Fibroblast of skin of left biceps (primary cell): Measurements from ENCODE around the gene CCDC61.

ENCODE experiments used
- DNase-seq, 2 experiments: peaks; one replicate each; pipeline ENCODE4 v3.0.0-alpha.2; 2013; ENCODE audit warnings: low read depth in 2 of 2

CCDC61 gene

DNA sequence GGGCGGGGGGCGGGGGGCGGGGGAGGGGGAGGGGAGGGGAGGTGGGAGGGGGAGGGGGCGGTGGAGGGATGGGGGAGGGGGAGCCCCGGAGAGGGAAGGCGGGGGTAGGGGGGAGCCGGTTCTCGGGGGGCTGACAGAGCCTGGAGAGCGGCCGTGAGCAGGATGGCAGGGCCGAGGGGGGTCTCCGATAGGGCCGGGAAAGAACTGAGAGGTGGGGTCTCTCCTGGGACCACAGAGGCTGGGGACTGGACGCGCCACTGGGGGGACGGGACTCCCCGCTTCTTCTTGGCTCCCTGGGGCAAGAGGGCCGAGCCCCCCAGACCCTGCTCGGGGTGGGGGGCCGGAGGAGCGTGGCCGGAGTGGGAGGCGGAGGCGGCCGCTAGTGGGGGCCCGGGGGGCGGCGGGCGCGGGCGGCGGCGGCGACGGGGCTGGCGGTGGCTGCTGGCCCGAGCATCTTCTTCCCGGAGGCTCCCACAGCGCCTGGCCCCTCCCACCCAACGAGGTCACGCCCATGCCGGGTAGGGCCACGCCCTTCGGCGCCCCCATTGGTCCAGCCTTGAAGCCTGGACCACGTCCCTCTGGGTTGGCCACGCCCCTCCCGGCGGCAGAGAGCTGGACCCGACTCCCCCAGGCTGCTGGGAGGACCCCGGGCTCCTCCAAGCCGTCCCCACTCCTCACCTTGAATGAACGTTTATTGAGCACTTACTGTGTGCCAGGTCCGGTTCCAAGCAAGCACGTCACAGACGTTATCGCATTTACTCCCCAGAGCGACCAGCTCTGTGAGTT, 21.5 kb upstream of the CCDC61 start, which contains the start of gene NOVA2:
Gene NOVA2, minus strand, starts transcription at position 313 of the 786 bp plus-strand sequence. CDS start 514 bp downstream, outside the sequence.
- DNase-seq, result no peak

DNA sequence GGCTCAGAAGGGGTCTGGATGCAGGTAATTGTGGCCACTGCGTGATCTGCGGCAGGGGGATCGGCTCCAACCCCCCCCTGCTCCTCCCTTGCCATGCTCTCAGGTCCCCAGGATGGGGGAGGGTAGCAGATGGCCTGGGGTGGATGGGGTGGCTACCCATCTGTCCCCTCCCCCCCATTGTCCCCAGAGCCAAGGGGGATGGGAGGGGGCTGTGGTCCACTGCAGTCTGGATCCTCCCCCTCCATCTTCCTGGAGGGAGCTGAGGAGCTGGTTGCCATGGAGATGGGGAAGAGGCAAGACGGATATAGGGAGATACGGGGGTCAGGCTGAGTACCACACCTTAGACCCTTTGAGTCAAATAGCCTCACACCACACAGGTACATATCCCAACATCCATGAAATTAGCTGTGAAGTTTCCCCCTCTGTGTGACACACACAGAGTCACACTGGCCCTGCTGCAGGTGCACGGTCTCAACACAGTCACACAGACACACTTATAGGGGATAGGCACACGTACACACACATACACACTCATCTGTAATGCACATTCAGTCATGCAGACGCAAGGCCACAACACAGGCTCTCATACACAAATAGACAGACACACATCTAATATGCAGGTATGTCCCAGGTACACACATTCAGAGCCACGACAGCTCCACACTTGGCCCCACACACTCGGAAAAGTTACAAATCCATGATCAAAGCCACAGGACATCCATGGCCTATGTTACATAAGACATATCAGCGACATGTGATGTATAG, 19.8 kb upstream of the CCDC61 start:
- DNase-seq, result no peak

DNA sequence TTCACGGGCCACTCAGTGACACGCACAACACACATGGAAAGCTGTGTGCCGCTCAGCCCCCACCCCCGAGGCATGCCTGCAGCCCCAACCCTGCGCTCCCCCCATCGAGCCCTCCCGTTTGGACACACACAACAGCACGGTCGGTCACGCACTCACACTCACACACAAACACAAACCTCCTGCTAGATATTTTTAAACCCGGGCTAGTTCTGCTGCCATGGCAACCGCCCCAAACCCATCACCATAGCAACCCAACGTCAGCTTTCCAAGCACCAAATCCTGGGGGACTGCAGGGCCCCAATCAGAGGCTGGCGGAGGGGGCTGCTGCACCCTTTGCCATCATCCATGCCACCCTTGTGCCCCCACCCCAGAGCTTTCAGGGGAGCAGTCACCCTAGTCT, 19.1 kb upstream of the CCDC61 start:
- no peak for DNase-seq

DNA sequence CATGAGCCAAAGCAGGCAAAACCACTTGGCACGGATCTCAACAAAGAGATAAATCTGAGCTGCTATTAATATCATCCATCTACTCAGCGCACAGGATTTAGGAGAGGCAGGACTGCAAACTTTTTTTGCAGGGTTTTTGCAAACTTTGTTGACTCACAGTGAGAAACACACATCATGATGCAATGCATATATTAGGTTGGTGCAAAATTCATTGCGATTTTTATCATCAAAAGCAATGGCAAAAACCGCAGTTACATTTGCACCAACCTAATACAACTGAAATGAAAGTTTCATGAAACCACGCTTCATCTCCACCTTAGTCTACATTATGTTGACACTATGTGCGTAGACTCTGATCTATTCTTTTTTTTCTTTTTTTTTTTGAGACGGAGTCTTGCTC, 17.1 kb upstream of the CCDC61 start:
- DNase-seq, result no peak

DNA sequence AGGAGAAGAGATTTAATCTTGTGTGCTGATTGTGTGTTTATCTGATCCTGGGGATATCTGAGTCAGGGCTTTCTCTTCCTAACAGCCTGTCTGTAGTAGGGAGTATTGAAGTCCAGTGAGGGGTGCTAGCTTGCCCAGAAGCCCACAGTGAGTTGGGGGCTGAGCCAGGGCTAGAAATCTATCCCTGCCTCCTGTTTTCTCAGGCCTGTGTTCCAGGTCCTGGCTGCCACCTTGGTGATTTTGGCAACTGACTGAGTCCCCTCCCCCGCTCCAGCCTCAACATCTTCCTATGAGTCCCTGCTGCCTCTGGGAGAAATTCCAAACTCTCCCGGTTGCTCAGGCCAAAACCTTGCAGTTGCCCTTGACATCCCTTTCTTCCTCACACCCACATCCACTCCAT, 13.9 kb upstream of the CCDC61 start:
- DNase-seq, result no peak

DNA sequence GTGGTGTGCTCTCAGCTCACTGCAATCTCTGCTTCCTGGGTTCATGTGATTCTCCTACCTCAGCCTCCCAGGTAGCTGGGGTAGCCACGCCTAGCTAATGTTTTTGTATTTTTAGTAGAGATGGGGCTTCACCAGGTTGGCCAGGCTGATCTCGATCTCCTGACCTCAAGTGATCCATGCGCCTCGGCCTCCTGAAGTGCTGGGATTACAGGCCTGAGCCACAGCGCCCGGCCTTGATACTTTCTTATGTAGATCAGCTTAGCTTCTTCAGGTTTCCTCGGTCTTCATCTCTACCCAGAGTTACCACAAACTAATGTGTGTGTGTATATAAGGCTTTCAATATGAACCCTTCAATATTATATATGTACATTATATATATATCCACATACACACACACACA, 9.9 kb upstream of the CCDC61 start:
- no peak for DNase-seq

DNA sequence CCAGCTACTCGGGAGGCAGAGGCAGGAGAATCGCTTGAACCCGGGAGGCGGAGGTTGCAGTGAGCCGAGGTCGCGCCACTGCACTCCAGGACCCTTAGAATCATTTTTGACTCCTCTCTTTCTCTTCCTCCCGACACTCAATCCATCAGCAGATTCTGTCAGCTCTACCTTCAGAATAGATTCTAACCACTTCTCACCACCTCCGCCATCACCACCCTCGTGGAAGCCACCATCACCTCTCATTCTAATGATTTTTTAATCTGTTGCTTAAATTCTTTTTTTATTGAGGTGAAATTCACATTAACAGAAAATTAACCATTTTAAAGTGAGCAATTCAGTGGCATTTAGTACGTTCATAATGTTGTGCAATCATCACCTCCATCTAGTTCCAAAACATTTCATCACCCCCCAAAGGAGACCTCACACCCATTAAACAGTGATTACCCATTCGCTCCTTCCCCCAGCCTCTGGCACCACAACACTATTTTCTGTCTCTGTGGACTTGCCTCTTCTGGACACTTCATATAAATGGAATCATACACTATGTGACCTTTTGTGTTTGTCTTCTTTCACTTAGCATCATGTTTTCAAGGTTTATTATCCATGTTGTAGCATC, 5.0 kb upstream of the CCDC61 start:
- DNase-seq, result no peak

DNA sequence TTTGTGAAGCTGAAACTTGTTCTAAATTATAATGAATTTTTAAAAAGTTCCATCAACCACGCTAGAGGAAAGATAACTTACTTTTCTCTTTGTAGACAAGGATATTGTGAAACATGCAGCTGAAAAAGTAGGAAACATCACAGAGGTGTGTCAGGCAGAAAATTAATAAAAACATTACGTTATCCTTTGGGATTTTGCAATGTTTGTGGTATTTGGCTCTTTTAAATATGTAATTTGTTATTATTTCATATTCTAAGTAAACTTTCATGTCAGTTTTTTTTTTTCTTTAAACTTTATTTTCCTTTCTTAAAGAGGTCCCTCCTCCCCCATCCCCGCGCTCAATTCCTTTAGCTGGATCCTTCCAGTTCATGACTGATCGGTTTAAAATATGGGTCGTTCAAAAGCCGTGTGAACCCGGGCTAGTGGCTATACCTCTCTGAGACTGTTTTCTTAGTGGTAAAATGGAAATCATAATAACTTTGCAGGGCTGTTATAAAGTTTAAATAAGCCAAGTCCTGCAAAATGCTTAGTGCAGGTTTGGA, 740 bp upstream of the CCDC61 start:
- DNase-seq, result no peak

DNA sequence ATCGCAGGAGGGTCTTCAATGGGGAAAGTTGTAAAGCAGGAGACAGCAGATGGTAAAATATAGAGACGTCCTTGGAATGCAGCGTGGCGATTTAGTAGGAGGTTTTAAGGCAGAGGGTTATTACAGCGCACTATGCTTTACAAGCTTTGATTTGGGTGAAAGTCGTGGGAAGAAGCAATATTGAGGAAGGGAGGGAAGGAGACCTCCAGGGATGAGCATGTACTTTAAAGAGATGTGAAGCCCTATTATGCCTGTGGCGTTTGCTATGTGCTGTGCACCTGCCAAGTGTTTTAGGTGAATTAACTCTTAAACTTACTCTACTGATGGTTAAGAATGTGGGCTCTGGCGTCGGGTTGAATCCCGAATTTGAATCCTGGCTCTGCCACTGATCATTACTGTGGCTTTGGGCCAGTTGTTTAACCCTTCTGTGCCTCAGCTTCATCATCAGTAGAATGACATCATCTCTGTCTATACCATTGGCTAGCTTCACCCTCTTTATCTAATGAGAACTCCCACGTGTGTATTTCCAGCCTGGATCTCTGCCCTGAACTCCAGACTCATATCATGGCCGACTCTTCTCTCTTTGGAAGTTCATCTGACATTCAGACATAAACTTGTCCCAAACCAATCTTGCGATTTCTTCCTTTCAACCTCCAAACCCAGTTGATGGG, 583 bp downstream of the CCDC61 start:
- DNase-seq, result no peak

DNA sequence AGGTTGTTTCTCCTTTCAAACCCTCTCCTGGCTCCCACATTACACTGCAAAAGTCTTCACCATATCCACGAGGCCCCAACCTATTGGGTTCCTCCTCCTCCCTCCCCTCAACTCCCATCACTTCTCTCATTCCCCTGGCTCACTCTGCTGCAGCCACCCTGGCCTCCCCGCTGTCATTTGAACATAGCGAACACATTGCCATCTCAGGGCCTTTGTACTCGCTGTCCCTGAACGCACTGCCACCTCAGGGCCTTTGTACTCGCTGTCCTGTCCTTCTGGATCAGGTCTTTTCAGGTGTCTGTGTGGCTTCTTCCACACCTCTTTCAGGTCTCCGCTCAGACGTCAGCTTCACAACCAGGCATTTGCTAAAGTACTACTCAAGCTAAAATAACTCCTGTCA, 1.7 kb downstream of the CCDC61 start:
- DNase-seq, result no peak

DNA sequence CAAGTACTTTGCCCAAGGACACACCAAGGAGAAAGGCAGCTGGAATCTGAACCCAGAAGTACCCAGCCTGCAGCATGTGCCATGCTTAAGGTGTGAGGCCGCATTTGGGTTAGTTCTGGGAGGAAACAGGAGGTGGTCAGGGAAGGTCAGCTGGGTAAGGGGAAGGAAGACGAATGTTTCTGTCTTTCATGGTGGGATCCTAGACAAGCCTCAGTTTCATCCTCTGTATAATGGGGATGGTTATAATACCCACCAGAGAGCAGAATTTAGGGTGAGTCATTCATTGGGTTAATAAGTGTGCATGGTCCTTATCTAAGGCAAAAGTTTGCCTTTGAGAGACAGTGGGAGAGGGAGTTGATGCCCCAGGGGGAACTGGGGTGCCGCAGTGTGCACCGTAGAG, 3.6 kb downstream of the CCDC61 start:
- no peak for DNase-seq

DNA sequence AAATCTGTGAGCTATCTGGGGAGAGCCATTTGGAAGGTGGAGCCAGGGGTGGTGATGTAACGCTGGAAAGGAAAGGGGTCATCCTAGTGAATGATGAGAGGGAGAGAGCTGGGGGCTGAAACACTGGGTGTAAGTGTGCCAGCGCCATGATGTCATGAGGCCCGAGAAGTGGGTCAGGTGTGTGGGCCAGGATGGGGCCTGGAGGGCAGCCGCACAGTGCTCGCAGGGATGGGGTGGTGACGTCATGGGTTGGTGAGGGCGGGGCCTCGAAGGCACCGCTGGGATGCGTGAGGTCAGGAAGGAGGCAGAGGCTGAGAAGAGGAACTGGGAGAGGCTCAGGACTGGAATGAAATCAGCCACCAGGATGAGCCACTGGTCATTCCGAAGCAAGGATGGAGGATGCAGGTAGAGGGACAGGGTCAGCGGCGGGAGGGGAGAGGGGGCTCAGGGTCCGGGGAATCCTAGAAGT, 4.4 kb downstream of the CCDC61 start:
- DNase-seq, result no peak

DNA sequence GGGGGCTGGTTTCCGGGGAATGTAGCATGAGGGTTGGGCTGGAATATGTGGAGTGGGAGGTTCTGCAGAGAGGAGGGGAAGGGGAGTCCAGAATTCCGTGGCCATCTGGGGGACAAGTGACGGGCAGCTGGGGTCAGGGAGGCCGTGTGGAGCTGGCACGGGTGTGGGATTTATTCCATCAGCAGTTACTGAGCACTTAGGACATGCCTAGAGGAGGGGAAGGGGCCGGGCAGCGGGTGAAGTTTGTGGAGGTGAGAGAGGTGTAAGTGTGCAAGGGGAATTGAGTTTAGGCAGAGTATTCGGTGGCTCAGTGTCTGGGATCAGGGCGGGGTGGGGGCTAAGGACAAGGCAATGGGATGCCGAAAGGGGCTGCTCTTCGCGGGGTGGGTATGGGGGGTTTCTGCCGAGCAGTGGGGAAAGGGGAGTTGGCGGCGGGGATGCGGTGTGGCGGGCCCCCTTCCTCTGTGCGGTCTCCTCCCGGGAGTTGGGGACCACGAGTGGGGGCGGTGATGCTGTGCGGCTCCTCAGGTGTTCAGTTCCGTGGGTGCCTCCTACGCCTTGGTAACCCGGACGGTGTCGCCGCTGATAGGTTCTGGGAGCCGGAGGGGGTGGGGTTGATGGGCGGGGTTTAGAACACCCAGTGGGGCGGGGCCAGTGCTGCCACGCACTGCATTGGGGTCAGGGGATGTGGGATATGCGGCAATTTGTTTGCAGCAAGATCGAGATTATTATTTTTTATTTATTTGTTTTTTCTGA, 5.4 kb downstream of the CCDC61 start:
- no peak for DNase-seq

DNA sequence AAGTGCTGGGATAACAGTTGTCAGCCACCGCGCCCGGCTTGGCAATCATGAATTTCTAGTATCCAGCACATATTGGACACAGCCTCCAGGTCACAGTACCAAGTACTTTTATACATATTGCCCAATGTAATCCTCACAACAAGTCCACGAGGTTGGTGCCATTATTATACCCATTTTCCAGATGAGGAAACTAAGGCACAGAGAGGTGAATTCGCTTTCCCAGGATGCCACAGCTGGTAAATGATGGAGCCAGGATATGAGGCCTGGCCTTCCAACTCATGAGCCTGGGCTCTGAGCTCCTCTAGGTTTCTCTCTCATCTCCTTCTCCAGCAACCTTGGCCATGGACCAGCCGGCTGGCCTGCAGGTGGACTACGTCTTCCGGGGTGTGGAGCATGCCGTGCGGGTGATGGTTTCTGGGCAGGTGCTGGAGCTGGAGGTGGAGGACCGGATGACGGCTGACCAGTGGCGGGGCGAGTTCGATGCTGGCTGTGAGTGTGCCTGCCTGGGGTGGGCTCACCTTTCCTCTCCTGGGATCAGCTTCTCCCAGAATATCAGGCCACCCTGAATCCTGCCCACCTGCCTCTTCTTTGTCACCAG, 7.5 kb downstream of the CCDC61 start:
- no peak for DNase-seq

DNA sequence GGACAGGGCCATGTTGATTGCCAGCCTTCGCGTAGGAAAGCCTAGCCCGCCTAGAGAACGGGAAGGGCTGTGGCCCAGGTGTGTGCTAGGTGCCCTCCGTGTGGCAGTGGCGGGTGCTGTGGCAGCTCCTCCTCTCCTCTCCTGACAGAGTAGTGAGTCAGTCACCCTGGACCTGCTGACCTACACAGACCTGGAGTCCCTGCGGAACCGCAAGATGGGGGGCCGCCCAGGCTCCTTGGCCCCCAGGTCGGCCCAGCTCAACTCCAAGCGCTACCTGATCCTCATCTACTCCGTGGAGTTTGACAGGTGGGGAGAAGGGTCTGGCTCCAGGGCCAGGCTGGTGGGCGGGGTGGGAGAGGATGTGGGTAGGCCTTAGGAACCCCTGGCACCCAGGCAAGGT, 11.1 kb downstream of the CCDC61 start:
- no peak for DNase-seq

DNA sequence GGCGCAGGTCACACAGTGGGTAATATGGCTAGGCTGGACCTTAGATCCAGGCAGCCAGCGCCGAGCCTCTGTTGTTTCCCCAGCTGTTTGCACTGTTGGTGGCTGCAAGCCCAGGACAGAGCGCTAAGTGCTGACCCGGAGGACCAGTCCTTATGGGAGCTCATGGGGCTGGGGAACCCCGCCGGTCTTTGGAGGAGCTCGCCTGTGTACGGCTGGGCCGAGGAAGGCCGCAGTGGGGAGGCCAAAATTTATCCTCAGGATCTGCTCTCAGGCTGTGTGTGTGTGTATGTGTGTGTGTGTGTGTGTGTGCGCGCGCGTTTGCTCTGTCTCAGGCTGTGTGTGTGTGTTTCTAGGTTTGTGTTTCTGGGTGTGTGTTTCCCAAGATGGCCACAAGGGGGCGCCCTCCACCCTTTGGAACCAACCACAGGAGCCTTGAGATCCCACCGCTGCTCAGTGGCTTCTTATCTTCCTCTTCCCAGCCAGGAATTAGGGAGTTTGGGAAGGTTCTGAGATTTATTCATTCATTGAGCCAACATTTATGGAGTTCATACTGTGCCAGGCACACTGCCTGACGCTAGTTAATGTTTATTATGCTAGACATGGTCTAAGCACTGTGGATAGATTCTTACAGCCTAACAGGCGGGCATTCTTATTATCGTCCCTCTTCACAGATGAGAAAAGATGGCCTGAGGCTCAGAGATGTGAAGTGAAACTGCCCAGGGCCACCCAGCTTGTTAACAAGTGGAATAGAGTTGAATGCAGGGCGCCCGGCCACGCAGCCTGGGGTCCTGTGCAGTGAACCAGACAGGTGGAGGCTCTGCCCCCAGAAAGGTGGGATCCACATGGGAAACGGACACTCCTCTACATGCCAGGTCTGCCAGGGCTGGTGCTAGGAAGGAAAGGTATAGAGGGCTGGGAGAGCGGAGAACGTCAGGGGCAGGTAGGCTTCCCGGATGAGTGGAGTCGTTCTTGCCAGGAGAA, 14.6 kb downstream of the CCDC61 start:
- DNase-seq, result peak; percentile 21 to 40

DNA sequence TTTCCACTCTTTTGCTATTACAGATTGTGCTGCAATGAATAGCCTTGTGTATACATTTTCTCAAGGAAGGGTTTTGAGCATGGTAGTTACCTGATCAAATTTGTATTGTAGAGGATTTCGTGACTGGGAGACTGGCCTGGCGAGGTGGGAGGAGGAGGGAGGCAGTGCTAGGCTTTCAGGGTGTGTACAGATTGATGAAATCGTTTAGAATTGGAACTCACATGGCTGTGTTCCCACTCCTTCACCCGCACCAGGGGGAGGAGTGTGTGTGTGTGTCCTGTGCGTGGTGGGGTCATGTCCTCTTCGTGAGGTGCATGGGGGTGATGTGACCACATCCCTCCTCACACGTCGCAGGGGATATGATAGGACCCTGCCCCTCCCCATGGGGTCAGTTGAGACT, 19.3 kb downstream of the CCDC61 start:
- no peak for DNase-seq

DNA sequence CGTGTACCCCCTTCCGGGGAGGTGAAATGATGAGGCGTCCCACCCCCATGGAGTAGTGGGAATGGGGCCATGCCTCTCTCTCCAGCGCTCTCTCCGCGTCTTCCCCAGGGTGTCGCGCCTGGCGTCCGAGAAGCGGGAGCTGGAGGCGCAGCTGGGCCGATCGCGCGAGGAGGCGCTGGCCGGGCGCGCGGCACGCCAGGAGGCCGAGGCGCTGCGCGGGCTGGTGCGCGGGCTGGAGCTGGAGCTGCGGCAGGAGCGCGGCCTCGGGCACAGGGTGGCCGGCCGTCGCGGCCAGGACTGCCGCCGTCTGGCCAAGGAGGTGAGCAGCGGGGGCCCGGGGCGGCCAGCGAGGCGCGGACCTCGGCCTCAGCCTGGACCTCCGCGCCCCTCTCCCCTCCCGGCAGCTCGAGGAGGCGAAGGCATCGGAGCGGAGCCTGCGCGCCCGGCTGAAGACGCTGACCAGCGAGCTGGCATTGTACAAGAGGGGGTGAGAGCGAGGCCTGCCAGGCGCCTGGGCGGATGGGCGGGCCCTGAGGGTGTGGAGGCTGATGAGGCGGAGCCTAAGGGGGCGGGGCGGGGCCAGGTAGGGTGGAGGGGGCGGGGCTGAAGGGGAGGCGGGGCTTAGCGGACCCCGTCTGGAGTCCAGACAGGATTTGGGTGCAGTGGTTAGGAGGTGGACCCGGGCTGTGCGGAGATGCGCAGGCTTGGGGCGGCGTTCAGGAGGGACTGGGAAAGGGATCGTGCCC, 19.8 kb downstream of the CCDC61 start:
- DNase-seq, result no peak
